SK-N-SH treated with all-trans-retinoic acid at 6 μM for 48 hours (cell line): ENCODE data around the gene IGHMBP2.

Source experiments
- ATAC-seq: fragments of 200-7000 bp; cut with Tn5 transposase; 3 replicates; pipeline ENCODE4 v1.9.1; 2020; ENCODE audit warnings: mild to moderate bottlenecking, moderate library complexity
- ARNTL ChIP-seq: fragments of 450-650 bp; formaldehyde crosslinking; IDR thresholded peaks from 2 replicates; pipeline ENCODE4 v1.5.0; 2020; ENCODE audit warnings: low read depth, mild to moderate bottlenecking, moderate library complexity, borderline replicate concordance
- BACH2 ChIP-seq: fragments of 250-450 bp; sonication (Bioruptor Pico); IDR thresholded peaks from 2 replicates; pipeline ENCODE4 v1.9.0; 2021; ENCODE audit warnings: mild to moderate bottlenecking, borderline replicate concordance
- ESRRG ChIP-seq: fragments of 250-450 bp; sonication (Bioruptor Pico); IDR thresholded peaks from 2 replicates; pipeline ENCODE4 v1.6.1; 2021; ENCODE audit warnings: mild to moderate bottlenecking
- ISL1 ChIP-seq: fragments of 250-450 bp; sonication (Bioruptor Pico); IDR thresholded peaks from 2 replicates; pipeline ENCODE4 v2.1.2; 2022; ENCODE audit warnings: mild to moderate bottlenecking, moderate library complexity
- OSR1 ChIP-seq: fragments of 250-450 bp; sonication (Bioruptor Pico); IDR thresholded peaks from 2 replicates; pipeline ENCODE4 v1.8.0; 2022; ENCODE audit warnings: moderate library complexity, mild to moderate bottlenecking, inconsistent platforms
- PPARA ChIP-seq: fragments of 250-450 bp; sonication (Bioruptor Pico); IDR thresholded peaks from 2 replicates; pipeline ENCODE4 v1.5.0; 2020; ENCODE audit warnings: mild to moderate bottlenecking, borderline replicate concordance
- RARB ChIP-seq: fragments of 250-450 bp; sonication (Bioruptor Pico); IDR thresholded peaks from 2 replicates; pipeline ENCODE4 v1.8.0; 2021; ENCODE audit warnings: mild to moderate bottlenecking, moderate library complexity
- SNAI2 ChIP-seq: fragments of 250-450 bp; sonication (Bioruptor Pico); IDR thresholded peaks from 2 replicates; pipeline ENCODE4 v1.5.0; 2020; ENCODE audit warnings: mild to moderate bottlenecking, moderate library complexity
- TCF4 ChIP-seq: fragments of 250-450 bp; sonication (Bioruptor Pico); IDR thresholded peaks from 2 replicates; pipeline ENCODE4 v1.8.0; 2021; ENCODE audit warnings: mild to moderate bottlenecking, moderate library complexity, borderline replicate concordance
- ZC3H10 ChIP-seq: fragments of 250-450 bp; sonication (Bioruptor Pico); IDR thresholded peaks from 2 replicates; pipeline ENCODE4 v1.5.1; 2021; ENCODE audit warnings: mild to moderate bottlenecking, moderate library complexity
- ZFP3 ChIP-seq: fragments of 250-450 bp; sonication (Bioruptor Pico); IDR thresholded peaks from 2 replicates; pipeline ENCODE4 v1.5.0; 2020; ENCODE audit warnings: mild to moderate bottlenecking, moderate library complexity
- ZNF565 ChIP-seq: fragments of 450-650 bp; formaldehyde crosslinking; conservative IDR thresholded peaks from 2 replicates; pipeline ENCODE4 v1.5.0; 2020; ENCODE audit warnings: low read depth, mild to moderate bottlenecking, moderate library complexity
- ZNF70 ChIP-seq: fragments of 450-650 bp; formaldehyde crosslinking; IDR thresholded peaks from 2 replicates; pipeline ENCODE4 v1.5.0; 2020; ENCODE audit warnings: mild to moderate bottlenecking, moderate library complexity
- TF ChIP-seq, protein P1 (sequence below): fragments of 250-450 bp; sonication (Bioruptor Pico); IDR thresholded peaks from 2 replicates; pipeline ENCODE4 v1.8.0; 2020; ENCODE audit warnings: mild to moderate bottlenecking, moderate library complexity, borderline replicate concordance
- TF ChIP-seq, protein P2 (sequence below): fragments of 250-450 bp; sonication (Bioruptor Pico); IDR thresholded peaks from 2 replicates; pipeline ENCODE4 v1.5.1; 2021; ENCODE audit warnings: mild to moderate bottlenecking, moderate library complexity
- TF ChIP-seq, protein P3 (sequence below): fragments of 250-450 bp; sonication (Bioruptor Pico); IDR thresholded peaks from 2 replicates; pipeline ENCODE4 v1.8.0; 2021; ENCODE audit warnings: low read depth, mild to moderate bottlenecking, moderate library complexity, borderline replicate concordance

The IGHMBP2 gene

DNA sequence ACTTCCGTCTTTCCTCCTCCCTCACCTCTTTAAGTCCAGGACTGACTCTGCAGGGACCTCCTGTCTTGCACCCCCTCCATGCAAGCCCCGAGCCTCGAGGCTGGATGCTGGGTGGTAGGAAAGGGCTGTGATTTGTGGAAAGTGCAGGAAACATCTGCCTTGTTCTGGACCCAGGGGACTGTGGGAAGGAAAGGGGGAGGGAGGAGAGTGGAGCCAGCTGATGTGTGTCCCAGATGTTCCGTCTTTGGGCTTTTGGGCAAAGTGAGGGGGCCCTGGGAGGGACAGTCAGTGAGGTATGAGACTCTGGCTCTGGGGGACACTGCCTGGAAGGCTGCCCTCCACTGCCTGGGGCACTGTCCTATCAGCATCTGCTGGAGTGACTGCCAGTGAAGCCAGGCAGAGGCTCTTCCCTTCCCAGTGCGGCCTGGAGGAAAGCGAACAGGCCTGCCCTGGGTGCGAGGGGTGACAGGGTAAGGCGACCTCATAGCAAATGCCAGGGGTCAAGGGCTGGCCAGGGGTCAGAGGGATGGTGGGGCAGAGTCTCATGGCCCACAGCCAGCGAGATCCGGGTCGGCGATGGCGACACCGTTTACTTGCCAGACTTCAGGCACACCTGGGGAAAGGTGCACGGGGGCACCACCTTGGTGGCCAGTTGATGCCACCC is 75.4 kb downstream of the IGHMBP2 start:
- no peak for TF ChIP-seq PPARA
- no peak for TF ChIP-seq ZFP3
- TF ChIP-seq, protein P1, sequence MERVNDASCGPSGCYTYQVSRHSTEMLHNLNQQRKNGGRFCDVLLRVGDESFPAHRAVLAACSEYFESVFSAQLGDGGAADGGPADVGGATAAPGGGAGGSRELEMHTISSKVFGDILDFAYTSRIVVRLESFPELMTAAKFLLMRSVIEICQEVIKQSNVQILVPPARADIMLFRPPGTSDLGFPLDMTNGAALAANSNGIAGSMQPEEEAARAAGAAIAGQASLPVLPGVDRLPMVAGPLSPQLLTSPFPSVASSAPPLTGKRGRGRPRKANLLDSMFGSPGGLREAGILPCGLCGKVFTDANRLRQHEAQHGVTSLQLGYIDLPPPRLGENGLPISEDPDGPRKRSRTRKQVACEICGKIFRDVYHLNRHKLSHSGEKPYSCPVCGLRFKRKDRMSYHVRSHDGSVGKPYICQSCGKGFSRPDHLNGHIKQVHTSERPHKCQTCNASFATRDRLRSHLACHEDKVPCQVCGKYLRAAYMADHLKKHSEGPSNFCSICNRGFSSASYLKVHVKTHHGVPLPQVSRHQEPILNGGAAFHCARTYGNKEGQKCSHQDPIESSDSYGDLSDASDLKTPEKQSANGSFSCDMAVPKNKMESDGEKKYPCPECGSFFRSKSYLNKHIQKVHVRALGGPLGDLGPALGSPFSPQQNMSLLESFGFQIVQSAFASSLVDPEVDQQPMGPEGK (CRISPR knock-in tag) = no peak
- no peak for TF ChIP-seq BACH2 (CRISPR knock-in tag)
- TF ChIP-seq ISL1 (CRISPR knock-in tag) = no peak
- no peak for TF ChIP-seq RARB (CRISPR knock-in tag)
- no peak for TF ChIP-seq SNAI2 (CRISPR knock-in tag)
- TF ChIP-seq ZNF565 = no peak
- no peak for ATAC-seq

DNA sequence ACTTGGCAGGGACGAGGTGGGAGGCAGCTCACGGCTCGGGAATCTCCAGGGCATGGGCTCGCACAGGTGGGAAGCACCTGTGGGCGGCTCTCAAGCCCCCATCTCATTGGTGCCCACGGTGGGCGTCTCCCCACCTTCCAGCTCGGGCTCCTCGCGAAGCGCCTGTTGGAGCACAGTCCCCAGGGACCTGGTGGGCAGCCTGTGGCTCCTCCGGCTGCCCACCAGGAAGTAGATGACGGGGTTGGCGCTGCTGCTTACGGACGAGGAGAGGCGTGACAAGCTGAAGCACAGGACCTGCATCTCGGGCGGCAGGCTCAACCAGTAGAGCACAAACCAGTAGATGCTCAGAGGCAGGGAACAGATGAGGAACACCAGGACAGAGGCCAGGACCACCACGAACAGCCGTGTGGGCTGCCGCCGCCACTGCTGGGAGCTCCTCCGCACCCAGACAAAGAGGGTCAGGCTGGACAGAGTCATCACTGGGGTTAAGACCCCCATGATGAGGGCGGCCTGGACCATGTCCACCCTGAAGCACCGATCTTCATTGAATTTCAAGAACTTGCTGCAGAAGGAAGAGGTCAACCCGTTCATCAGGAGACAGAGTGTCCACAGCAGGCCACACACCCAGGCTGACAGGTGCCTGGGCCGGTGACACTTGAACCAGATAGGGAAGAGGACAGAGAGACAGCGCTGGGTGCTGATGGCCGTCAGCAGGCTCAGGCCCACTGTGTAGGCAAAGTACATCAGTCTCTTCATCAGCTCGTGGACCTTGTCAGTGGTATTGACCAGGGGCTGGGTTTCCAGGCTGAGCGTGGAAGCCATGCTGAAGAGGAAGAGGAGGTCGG is 76.5 kb downstream of the IGHMBP2 start:
- no peak for TF ChIP-seq ARNTL (CRISPR knock-in tag)
- TF ChIP-seq, protein P2, sequence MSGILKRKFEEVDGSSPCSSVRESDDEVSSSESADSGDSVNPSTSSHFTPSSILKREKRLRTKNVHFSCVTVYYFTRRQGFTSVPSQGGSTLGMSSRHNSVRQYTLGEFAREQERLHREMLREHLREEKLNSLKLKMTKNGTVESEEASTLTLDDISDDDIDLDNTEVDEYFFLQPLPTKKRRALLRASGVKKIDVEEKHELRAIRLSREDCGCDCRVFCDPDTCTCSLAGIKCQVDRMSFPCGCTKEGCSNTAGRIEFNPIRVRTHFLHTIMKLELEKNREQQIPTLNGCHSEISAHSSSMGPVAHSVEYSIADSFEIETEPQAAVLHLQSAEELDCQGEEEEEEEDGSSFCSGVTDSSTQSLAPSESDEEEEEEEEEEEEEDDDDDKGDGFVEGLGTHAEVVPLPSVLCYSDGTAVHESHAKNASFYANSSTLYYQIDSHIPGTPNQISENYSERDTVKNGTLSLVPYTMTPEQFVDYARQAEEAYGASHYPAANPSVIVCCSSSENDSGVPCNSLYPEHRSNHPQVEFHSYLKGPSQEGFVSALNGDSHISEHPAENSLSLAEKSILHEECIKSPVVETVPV (CRISPR knock-in tag) = no peak
- TF ChIP-seq OSR1 (CRISPR knock-in tag) = no peak
- TF ChIP-seq, all 23 proteins: peak for 0
- no peak for ATAC-seq

DNA sequence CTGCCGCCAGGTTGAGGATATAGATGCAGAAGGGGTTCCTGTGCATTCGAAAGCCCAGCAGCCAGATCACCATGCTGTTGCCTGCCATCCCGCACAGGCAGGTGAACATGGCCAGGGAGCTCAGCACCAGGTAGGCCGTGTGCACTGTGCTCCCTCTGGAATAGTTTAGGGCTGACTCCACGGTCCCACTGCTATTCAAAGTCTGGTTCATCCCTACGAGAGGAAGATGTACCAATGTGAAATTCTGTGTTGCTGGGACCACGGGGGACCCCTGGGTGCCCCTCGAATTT is 77.0 kb downstream of the IGHMBP2 start, which contains the start of gene MRGPRD:
MRGPRD (minus strand) TSS at position 211 of the 290 bp plus-strand sequence; CDS start at position 211, 0 bp downstream.
- no peak for ATAC-seq
- TF ChIP-seq, protein P3, sequence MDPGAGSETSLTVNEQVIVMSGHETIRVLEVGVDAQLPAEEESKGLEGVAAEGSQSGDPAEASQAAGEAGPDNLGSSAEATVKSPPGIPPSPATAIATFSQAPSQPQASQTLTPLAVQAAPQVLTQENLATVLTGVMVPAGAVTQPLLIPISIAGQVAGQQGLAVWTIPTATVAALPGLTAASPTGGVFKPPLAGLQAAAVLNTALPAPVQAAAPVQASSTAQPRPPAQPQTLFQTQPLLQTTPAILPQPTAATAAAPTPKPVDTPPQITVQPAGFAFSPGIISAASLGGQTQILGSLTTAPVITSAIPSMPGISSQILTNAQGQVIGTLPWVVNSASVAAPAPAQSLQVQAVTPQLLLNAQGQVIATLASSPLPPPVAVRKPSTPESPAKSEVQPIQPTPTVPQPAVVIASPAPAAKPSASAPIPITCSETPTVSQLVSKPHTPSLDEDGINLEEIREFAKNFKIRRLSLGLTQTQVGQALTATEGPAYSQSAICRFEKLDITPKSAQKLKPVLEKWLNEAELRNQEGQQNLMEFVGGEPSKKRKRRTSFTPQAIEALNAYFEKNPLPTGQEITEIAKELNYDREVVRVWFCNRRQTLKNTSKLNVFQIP = no peak
- TF ChIP-seq ZNF70 (CRISPR knock-in tag) (no peak), ZFP3 (no peak), SNAI2 (CRISPR knock-in tag) (no peak)

DNA sequence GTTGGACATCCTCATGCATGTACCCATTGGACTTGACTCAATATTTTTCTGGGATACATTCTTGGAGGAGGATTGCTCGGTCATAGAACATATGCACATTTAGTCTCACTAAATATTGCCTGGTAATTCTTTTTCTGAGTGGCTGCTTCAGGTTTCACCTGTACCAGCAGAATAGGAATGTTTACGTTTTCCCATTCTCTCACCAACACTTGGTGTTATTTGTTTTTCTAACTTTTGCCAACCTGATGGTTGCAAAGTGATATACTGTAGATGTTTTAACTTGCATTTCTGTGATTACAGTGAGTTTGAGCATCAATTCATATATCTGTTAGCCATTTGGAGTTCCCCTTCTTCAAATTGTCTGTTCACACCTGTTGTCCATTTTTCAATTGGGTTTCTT is 78.4 kb downstream of the IGHMBP2 start:
- ATAC-seq = no peak
- TF ChIP-seq RARB (CRISPR knock-in tag) = no peak

DNA sequence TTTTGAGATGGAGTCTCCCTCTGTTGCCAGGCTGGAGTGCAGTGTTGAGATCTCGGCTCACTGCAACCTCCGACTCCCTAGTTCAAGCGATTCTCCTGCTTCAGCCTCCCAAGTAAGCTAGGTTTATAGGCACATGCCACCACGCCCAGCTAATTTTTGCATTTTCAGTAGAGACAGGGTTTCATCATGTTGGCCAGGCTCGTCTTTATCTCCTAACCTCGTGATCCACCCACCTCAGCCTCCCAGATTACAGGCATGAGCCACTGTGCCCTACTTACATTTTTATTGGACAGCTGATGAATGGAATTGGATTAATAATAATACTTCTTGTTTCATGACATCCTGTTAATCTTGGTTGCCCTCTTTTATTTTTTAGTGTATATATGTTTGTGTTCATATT is 80.1 kb downstream of the IGHMBP2 start:
- TF ChIP-seq ESRRG (CRISPR knock-in tag) = no peak
- no peak for TF ChIP-seq ZFP3
- no peak for TF ChIP-seq BACH2 (CRISPR knock-in tag)
- TF ChIP-seq, protein P1 (CRISPR knock-in tag) = no peak
- no peak for TF ChIP-seq RARB (CRISPR knock-in tag)
- TF ChIP-seq TCF4 (CRISPR knock-in tag) = no peak
- no peak for TF ChIP-seq ZC3H10 (CRISPR knock-in tag)
- TF ChIP-seq, protein P2 (CRISPR knock-in tag) = no peak

More for the DNA sequence above, 80.1 kb downstream of the IGHMBP2 start:
- ATAC-seq = no peak
